DND-41 (cell line): ENCODE results near the gene GTF2H4.

ENCODE experiments used
- ATAC-seq: fragments of 200-7000 bp; cut with Tn5 transposase; 3 replicates; pipeline ENCODE4 v1.9.1; 2021; ENCODE audit warnings: low read depth; ENCODE audit not compliant: insufficient read depth
- DNase-seq: peaks from one replicate; pipeline ENCODE4 v3.0.0-alpha.2; 2020
- H2AFZ ChIP-seq: 2 replicates; pipeline ENCODE4 v1.6.0; 2012; ENCODE audit warnings: low read depth, low read length
- H3K27ac ChIP-seq: 2 replicates; pipeline ENCODE4 v1.5.1; 2012; ENCODE audit warnings: low read length, inconsistent platforms
- H3K27me3 ChIP-seq: fragments of 200-600 bp; sonication (generic); 2 replicates; pipeline ENCODE4 v1.6.0; 2012; ENCODE audit warnings: low read length, mild to moderate bottlenecking, inconsistent platforms; ENCODE audit not compliant: insufficient read depth, poor library complexity
- H3K36me3 ChIP-seq: 2 replicates; pipeline ENCODE4 v1.5.1; 2012; ENCODE audit warnings: low read length, inconsistent platforms; ENCODE audit not compliant: insufficient read depth
- H3K4me1 ChIP-seq: 2 replicates; pipeline ENCODE4 v1.5.1; 2012; ENCODE audit warnings: mild to moderate bottlenecking, low read length; ENCODE audit not compliant: insufficient read depth
- H3K4me2 ChIP-seq: 2 replicates; pipeline ENCODE4 v1.6.0; 2012; ENCODE audit warnings: mild to moderate bottlenecking, moderate library complexity, low read length, inconsistent platforms; ENCODE audit not compliant: insufficient read depth
- H3K4me3 ChIP-seq, 2 experiments: fragments of 200-600 bp in 1 of 2; shearing (Covaris generic) in 1 of 2; 2 replicates each; pipeline ENCODE4 v1.5.1; 2012 to 2016; ENCODE audit warnings: inconsistent platforms in 2 of 2, low read length in 2 of 2, mild to moderate bottlenecking in 2 of 2, low read depth in 1 of 2, moderate library complexity in 1 of 2
- H3K79me2 ChIP-seq: 2 replicates; pipeline ENCODE4 v1.6.0; 2012; ENCODE audit warnings: low read length, inconsistent platforms; ENCODE audit not compliant: insufficient read depth
- H3K9ac ChIP-seq: 2 replicates; pipeline ENCODE4 v1.6.0; 2012; ENCODE audit warnings: low read depth, mild to moderate bottlenecking, inconsistent platforms, low read length, moderate library complexity
- H3K9me3 ChIP-seq: 2 replicates; pipeline ENCODE4 v1.5.1; 2012; ENCODE audit warnings: low read length, moderate library complexity, mild to moderate bottlenecking, inconsistent platforms; ENCODE audit not compliant: insufficient read depth, severe bottlenecking
- H4K20me1 ChIP-seq: 2 replicates; pipeline ENCODE4 v1.6.0; 2012; ENCODE audit warnings: low read length; ENCODE audit not compliant: insufficient read depth
- CTCF ChIP-seq: IDR thresholded peaks from 2 replicates; pipeline ENCODE4 v1.5.1; 2012; ENCODE audit warnings: borderline replicate concordance, low read length, moderate library complexity, mild to moderate bottlenecking; ENCODE audit not compliant: poor library complexity, severe bottlenecking; ENCODE audit errors: extremely low read depth
- EZH2 ChIP-seq: IDR thresholded peaks from 3 replicates; pipeline ENCODE4 v1.6.1; 2012; ENCODE audit warnings: borderline replicate concordance, low read depth, mild to moderate bottlenecking, moderate library complexity, low read length, inconsistent platforms; ENCODE audit not compliant: severe bottlenecking

Gene GTF2H4

GRCh38 chr6:30876039-30876730 is 31.8 kb upstream of the GTF2H4 start:
- ATAC-seq (no peak), DNase-seq (no peak)
- Histone ChIP-seq H2AFZ (peak overlapping the region; percentile 11; the same call in 1 of the 2 replicates), H3K4me3 (no peak overlapping the region), H3K9me3 (peaks cover 17% of the 10 kb centered on the region), H3K9ac (no peak overlapping the region), H3K27ac (peak overlapping the region; percentile 59), H3K36me3 (no peaks in the 10 kb centered on the region), H3K79me2 (no peaks in the 10 kb centered on the region), H3K4me1 (peaks cover 24% of the 10 kb centered on the region), H3K27me3 (no peaks in the 10 kb centered on the region), H4K20me1 (no peaks in the 10 kb centered on the region), H3K4me2 (no peak overlapping the region)
- no peak for TF ChIP-seq EZH2
- TF ChIP-seq CTCF, result no peak

- H3K27me3 ChIP-seq, result no peaks in the 10 kb centered on the region
- peak overlapping the region; percentile 89 for H3K27ac ChIP-seq
- H3K9ac ChIP-seq, result peak overlapping the region; percentile 53
- H3K4me2 ChIP-seq, result peak overlapping the region; percentile 69
- H3K4me3 ChIP-seq, result peak overlapping the region in 1 of 2 experiments; percentile 48; a peak in 2 of 4 replicates
- H3K36me3 ChIP-seq, result no peaks in the 10 kb centered on the region
- ATAC-seq (peak; percentile 83), DNase-seq (peak; percentile 83)
- TF ChIP-seq EZH2 (no peak), CTCF (peak; percentile 95)
- H4K20me1 ChIP-seq, result no peaks in the 10 kb centered on the region
- H3K79me2 ChIP-seq, result no peaks in the 10 kb centered on the region
- H2AFZ ChIP-seq, result peak overlapping the region; percentile 64
- H3K9me3 ChIP-seq, result peaks cover 3% of the 10 kb centered on the region
- peaks cover 19% of the 10 kb centered on the region for H3K4me1 ChIP-seq
Observed at GRCh38 chr6:30877419-30878262, 30.4 kb upstream of the GTF2H4 start.

- Histone ChIP-seq H3K9me3 (no peaks in the 10 kb centered on the region), H3K27ac (no peak overlapping the region), H2AFZ (no peak overlapping the region), H4K20me1 (0 out of 2 replicates have a peak, but pooled peaks cover under 1% of the 10 kb centered on the region), H3K27me3 (no peaks in the 10 kb centered on the region), H3K4me3 (no peak overlapping the region), H3K36me3 (no peaks in the 10 kb centered on the region), H3K9ac (no peak overlapping the region), H3K79me2 (peaks cover 1% of the 10 kb centered on the region), H3K4me2 (no peak overlapping the region), H3K4me1 (peaks cover 33% of the 10 kb centered on the region)
- DNase-seq (no peak), ATAC-seq (no peak)
- TF ChIP-seq CTCF (no peak), EZH2 (no peak)
Observed at GRCh38 chr6:30879684-30880427, 28.2 kb upstream of the GTF2H4 start.
